Measurements from ENCODE around the gene ZFPM1. TPM values are rescaled to one million over a fixed set of nuclear protein-coding genes. Genes with fewer than 3 reads are reported as not detected.

ZFPM1 gene
- total RNA-seq, 1 donor from 2014 or later = 5.7 TPM

- Mint-ChIP-seq H3K9me3 (ENCODE audit: unreplicated experiment) (no peaks in the 10 kb centered on the region), H3K4me3 (ENCODE audit: unreplicated experiment) (no peak overlapping the region), H3K4me1 (ENCODE audit: unreplicated experiment) (peaks cover 14% of the 10 kb centered on the region), H3K36me3 (ENCODE audit: unreplicated experiment) (no peaks in the 10 kb centered on the region), H3K27me3 (ENCODE audit: unreplicated experiment) (no peaks in the 10 kb centered on the region), H3K27ac (ENCODE audit: unreplicated experiment) (no peak overlapping the region)
- no peak for TF ChIP-seq CTCF (IDR thresholded peaks at IDR 0.05)
- DNase-seq (ENCODE audit: extremely low spot score, unreplicated experiment) = no peak
These were observed 46.7 kb upstream of the ZFPM1 start for GRCh38 chr16:88406096-88407041.

- H3K36me3 Mint-ChIP-seq (ENCODE audit: unreplicated experiment) = no peaks in the 10 kb centered on the region
- no peak for DNase-seq (ENCODE audit: extremely low spot score, unreplicated experiment)
- H3K27ac Mint-ChIP-seq (ENCODE audit: unreplicated experiment) = no peak overlapping the region
- H3K27me3 Mint-ChIP-seq (ENCODE audit: unreplicated experiment) = no peaks in the 10 kb centered on the region
- peaks cover 14% of the 10 kb centered on the region for H3K4me1 Mint-ChIP-seq (ENCODE audit: unreplicated experiment)
- H3K9me3 Mint-ChIP-seq (ENCODE audit: unreplicated experiment) = no peaks in the 10 kb centered on the region
- TF ChIP-seq CTCF (IDR thresholded peaks at IDR 0.05) = no peak
- no peak overlapping the region for H3K4me3 Mint-ChIP-seq (ENCODE audit: unreplicated experiment)
These were observed 46.0 kb upstream of the ZFPM1 start for GRCh38 chr16:88407042-88407420.

GRCh38 chr16:88407807-88408206 is 45.3 kb upstream of the ZFPM1 start:
- Mint-ChIP-seq H3K27ac (ENCODE audit: unreplicated experiment) (no peak overlapping the region), H3K9me3 (ENCODE audit: unreplicated experiment) (no peaks in the 10 kb centered on the region), H3K4me3 (ENCODE audit: unreplicated experiment) (no peak overlapping the region), H3K36me3 (ENCODE audit: unreplicated experiment) (no peaks in the 10 kb centered on the region), H3K4me1 (ENCODE audit: unreplicated experiment) (peaks cover 14% of the 10 kb centered on the region), H3K27me3 (ENCODE audit: unreplicated experiment) (no peaks in the 10 kb centered on the region)
- no peak for TF ChIP-seq CTCF (IDR thresholded peaks at IDR 0.05)
- DNase-seq (ENCODE audit: extremely low spot score, unreplicated experiment) = no peak

- Mint-ChIP-seq H3K4me1 (ENCODE audit: unreplicated experiment) (peaks cover 14% of the 10 kb centered on the region), H3K27ac (ENCODE audit: unreplicated experiment) (no peak overlapping the region)
- no peak for TF ChIP-seq CTCF (IDR thresholded peaks at IDR 0.05)
These were observed 44.4 kb upstream of the ZFPM1 start for GRCh38 chr16:88408561-88409142.

More at GRCh38 chr16:88408561-88409142, 44.4 kb upstream of the ZFPM1 start:
- no peaks in the 10 kb centered on the region for H3K36me3 Mint-ChIP-seq (ENCODE audit: unreplicated experiment)
- no peaks in the 10 kb centered on the region for H3K27me3 Mint-ChIP-seq (ENCODE audit: unreplicated experiment)
- no peak for DNase-seq (ENCODE audit: extremely low spot score, unreplicated experiment)
- no peak overlapping the region for H3K4me3 Mint-ChIP-seq (ENCODE audit: unreplicated experiment)
- no peaks in the 10 kb centered on the region for H3K9me3 Mint-ChIP-seq (ENCODE audit: unreplicated experiment)

Data from osteocyte (in vitro differentiated cells).